ENCODE results near the gene TMEM128. TPM values are rescaled to one million over a fixed set of nuclear protein-coding genes. Genes with fewer than 3 reads are reported as not detected.

The TMEM128 gene
- total RNA-seq, 1 experiment from 2014 or later: 21.5 TPM

DNA sequence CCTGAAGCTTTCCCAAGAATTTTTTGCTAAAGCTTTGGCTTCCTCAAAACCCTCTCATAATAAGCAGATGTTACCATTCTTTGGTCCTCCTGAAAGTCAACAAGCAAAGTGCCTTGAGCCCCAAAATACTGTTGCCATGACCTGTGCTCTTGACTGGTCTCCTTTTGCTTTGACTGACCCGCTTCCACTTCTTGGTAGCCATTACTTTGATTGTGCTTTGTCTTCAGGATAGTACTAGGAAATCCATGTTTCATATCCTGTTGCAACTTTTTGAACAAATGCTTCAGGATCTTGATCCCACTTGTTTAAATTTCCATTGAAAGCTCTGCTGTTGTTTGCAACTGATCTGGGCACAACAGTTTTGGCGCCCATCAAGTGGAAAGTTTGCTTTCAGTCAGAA lies 14.4 kb downstream of the TMEM128 start:
- peaks cover 29% of the 10 kb centered on the region for H3K27me3 Mint-ChIP-seq (ENCODE audit: low read depth)
- H3K4me1 ChIP-seq (ENCODE audit: insufficient read depth, low read length): no peaks in the 10 kb centered on the region
- H3K14ac ChIP-seq (ENCODE audit: insufficient read depth, low read length): no peak overlapping the region
- H3K18ac ChIP-seq (ENCODE audit: insufficient read length, low read depth, low read length): no peak overlapping the region
- no peaks in the 10 kb centered on the region for H3K79me1 ChIP-seq (ENCODE audit: insufficient read depth, low read depth, low read length, poor library complexity, severe bottlenecking)
- H3K36me3 Mint-ChIP-seq (ENCODE audit: insufficient read depth in 1 of 3, low read depth in 3 of 3): peaks cover 5 to 22% (median 22%) of the 10 kb centered on the region in 3 experiments
- H3K27ac Mint-ChIP-seq: no peak overlapping the region
- no peak overlapping the region for H2BK20ac ChIP-seq (ENCODE audit: low read depth, low read length, poor library complexity, severe bottlenecking)
- H3K56ac ChIP-seq (ENCODE audit: insufficient read length, low read depth, low read length): no peak overlapping the region
- H3K9me3 ChIP-seq (ENCODE audit: control insufficient read depth, low read depth, low read length): no peaks in the 10 kb centered on the region
- H2BK15ac ChIP-seq (ENCODE audit: low read depth, low read length): no peak overlapping the region
- H3K27ac ChIP-seq (ENCODE audit: insufficient read length, low read depth, low read length): no peak overlapping the region
- no peak overlapping the region for H3K4ac ChIP-seq (ENCODE audit: low read depth, low read length)
- no peak overlapping the region for H2BK12ac ChIP-seq (ENCODE audit: insufficient read length, low read depth, low read length)
- TF ChIP-seq, protein P1, sequence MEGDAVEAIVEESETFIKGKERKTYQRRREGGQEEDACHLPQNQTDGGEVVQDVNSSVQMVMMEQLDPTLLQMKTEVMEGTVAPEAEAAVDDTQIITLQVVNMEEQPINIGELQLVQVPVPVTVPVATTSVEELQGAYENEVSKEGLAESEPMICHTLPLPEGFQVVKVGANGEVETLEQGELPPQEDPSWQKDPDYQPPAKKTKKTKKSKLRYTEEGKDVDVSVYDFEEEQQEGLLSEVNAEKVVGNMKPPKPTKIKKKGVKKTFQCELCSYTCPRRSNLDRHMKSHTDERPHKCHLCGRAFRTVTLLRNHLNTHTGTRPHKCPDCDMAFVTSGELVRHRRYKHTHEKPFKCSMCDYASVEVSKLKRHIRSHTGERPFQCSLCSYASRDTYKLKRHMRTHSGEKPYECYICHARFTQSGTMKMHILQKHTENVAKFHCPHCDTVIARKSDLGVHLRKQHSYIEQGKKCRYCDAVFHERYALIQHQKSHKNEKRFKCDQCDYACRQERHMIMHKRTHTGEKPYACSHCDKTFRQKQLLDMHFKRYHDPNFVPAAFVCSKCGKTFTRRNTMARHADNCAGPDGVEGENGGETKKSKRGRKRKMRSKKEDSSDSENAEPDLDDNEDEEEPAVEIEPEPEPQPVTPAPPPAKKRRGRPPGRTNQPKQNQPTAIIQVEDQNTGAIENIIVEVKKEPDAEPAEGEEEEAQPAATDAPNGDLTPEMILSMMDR (conservative IDR thresholded peaks at IDR 0.05): no peak
- H2AK5ac ChIP-seq (ENCODE audit: insufficient read length, low read length): no peak overlapping the region
- no peak overlapping the region for H3K4me2 ChIP-seq (ENCODE audit: insufficient read depth, insufficient read length, low read length)
- H4K5ac ChIP-seq (ENCODE audit: insufficient read length, low read depth, low read length): no peak overlapping the region
- no CpG with 5 or more reads among the region's 2 CpGs for WGBS (ENCODE audit: extremely low coverage, insufficient read length, low lambda C conversion rate)
- no peak for DNase-seq
- H2BK120ac ChIP-seq (ENCODE audit: low read depth, low read length, poor library complexity, severe bottlenecking): no peak overlapping the region
- no peak overlapping the region for H2BK5ac ChIP-seq (ENCODE audit: insufficient read length, low read length)
- no peak overlapping the region for H3K23ac ChIP-seq (ENCODE audit: insufficient read length, low read depth, low read length)
- no peak overlapping the region for H4K8ac ChIP-seq (replicated peaks; ENCODE audit: insufficient read length, low read depth, low read length)
- no peak overlapping the region for H3K4me3 Mint-ChIP-seq
- peaks cover 7% of the 10 kb centered on the region; the same call in 1 of the 2 replicates for H3K27me3 ChIP-seq (ENCODE audit: insufficient read depth, low read length)
- no peak overlapping the region for H3T11ph ChIP-seq (ENCODE audit: low read length)
- no peaks in the 10 kb centered on the region for H3K4me1 Mint-ChIP-seq
- H4K20me1 ChIP-seq (ENCODE audit: control insufficient read depth, insufficient read depth, insufficient read length): no peaks in the 10 kb centered on the region
- H3K23me2 ChIP-seq (ENCODE audit: insufficient read length, low read depth, low read length, poor library complexity, severe bottlenecking): no peaks in the 10 kb centered on the region
- H2AFZ ChIP-seq (ENCODE audit: low read length): no peak overlapping the region
- H3K9me3 Mint-ChIP-seq: peaks cover 7 to 17% of the 10 kb centered on the region in 2 experiments
- H3K9ac ChIP-seq (ENCODE audit: extremely low read depth, insufficient read length, low read length): no peak overlapping the region
- no peak overlapping the region for H4K91ac ChIP-seq (ENCODE audit: insufficient read length, low read depth, low read length)
- no peaks in the 10 kb centered on the region for H3K79me2 ChIP-seq (ENCODE audit: insufficient read depth, low read length)
